H1 (cell line): ENCODE measurements around the gene ITSN1. TPM values are rescaled to one million over a fixed set of nuclear protein-coding genes. Genes with fewer than 3 reads are reported as not detected.
A peak's percentile ranks its signal among the peaks of the same experiment; 100 is the strongest.

ENCODE experiments used
- CTCF ChIA-PET: fragments of 300-600 bp; sonication (Branson Sonifier 250); formaldehyde crosslinking; loops from one replicate; lab custom pipeline; 2021; ENCODE audit not compliant: partially characterized antibody; lab: Charles Lee
- POLR2A ChIA-PET: fragments of 300-600 bp; sonication (Branson Sonifier 250); formaldehyde crosslinking; loops from one replicate; lab custom pipeline; 2021; ENCODE audit warnings: inconsistent platforms; ENCODE audit not compliant: partially characterized antibody; lab: Charles Lee
- DNase-seq, 2 experiments: peaks; one replicate each; pipeline versions ENCODE4 v3.0.0 to v3.0.0-alpha.2; 2010 to 2022; ENCODE audit warnings: low spot score in 2 of 2, low read depth in 1 of 2, mixed read lengths in 1 of 2
- FAIRE-seq: peaks from 2 replicates; lab custom pipeline; 2011; peaks lifted over from hg19 to GRCh38; lab: Jason Lieb, UNC
- H2AFZ ChIP-seq: 2 replicates; pipeline ENCODE4 v1.8.1; 2012; ENCODE audit warnings: low read length, inconsistent platforms
- H2AK5ac ChIP-seq: 2 replicates; pipeline ENCODE4 v1.6.1; 2013; ENCODE audit warnings: low read depth, low read length
- H2BK120ac ChIP-seq: replicated peaks from 2 replicates; pipeline ENCODE3; 2013; ENCODE audit warnings: low read depth, low read length, inconsistent platforms
- H2BK12ac ChIP-seq: 2 replicates; pipeline ENCODE4 v1.6.1; 2013; ENCODE audit warnings: low read depth, low read length
- H2BK15ac ChIP-seq: 2 replicates; pipeline ENCODE4 v1.6.1; 2013; ENCODE audit warnings: low read length
- H2BK20ac ChIP-seq: 2 replicates; pipeline ENCODE4 v1.6.1; 2013; ENCODE audit warnings: low read length
- H2BK5ac ChIP-seq: 2 replicates; pipeline ENCODE4 v1.6.1; 2013; ENCODE audit warnings: low read depth, low read length
- H3K14ac ChIP-seq: 2 replicates; pipeline ENCODE4 v1.6.1; 2013; ENCODE audit warnings: inconsistent platforms; ENCODE audit not compliant: insufficient read length
- H3K18ac ChIP-seq: 2 replicates; pipeline ENCODE4 v1.6.1; 2013; ENCODE audit warnings: low read length; ENCODE audit errors: extremely low read depth
- H3K23ac ChIP-seq: 2 replicates; pipeline ENCODE4 v1.6.1; 2013; ENCODE audit warnings: inconsistent platforms; ENCODE audit not compliant: insufficient read length
- H3K23me2 ChIP-seq: 2 replicates; pipeline ENCODE4 v1.6.1; 2013; ENCODE audit warnings: low read depth, low read length
- H3K27ac ChIP-seq: 2 replicates; pipeline ENCODE4 v1.6.1; 2011; ENCODE audit warnings: low read depth, low read length, inconsistent platforms
- H3K27me3 ChIP-seq, 4 experiments: replicated peaks in 1 of 4; 1 replicate in 1 of 4; 2 replicates in 3 of 4; pipeline versions ENCODE4 v1.6.1 to v1.8.1; 2011 to 2013; ENCODE audit warnings: low read length in 3 of 4, mild to moderate bottlenecking in 3 of 4, inconsistent platforms in 2 of 4, mixed read lengths in 2 of 4, moderate library complexity in 1 of 4; ENCODE audit not compliant: control insufficient read depth in 3 of 4, insufficient read depth in 3 of 4; ENCODE audit errors: extremely low read depth in 1 of 4
- H3K36me3 ChIP-seq, 4 experiments: 2 replicates each; pipeline versions ENCODE4 v1.6.1 to v1.8.1; 2011 to 2013; ENCODE audit warnings: mild to moderate bottlenecking in 4 of 4, low read length in 3 of 4, moderate library complexity in 2 of 4, control low read depth in 1 of 4, inconsistent platforms in 1 of 4; ENCODE audit not compliant: insufficient read depth in 4 of 4, control insufficient read depth in 2 of 4
- H3K4ac ChIP-seq: replicated peaks from 2 replicates; pipeline ENCODE3; 2013; ENCODE audit warnings: low read length, low read depth, mixed read lengths, inconsistent platforms; ENCODE audit not compliant: insufficient read length
- H3K4me1 ChIP-seq, 4 experiments: replicated peaks in 1 of 4; 1 replicate in 1 of 4; 2 replicates in 3 of 4; pipeline versions ENCODE4 v1.6.1 to v1.8.1; 2011 to 2013; ENCODE audit warnings: low read length in 3 of 4, inconsistent platforms in 2 of 4, mixed read lengths in 1 of 4; ENCODE audit not compliant: insufficient read depth in 4 of 4, control insufficient read depth in 3 of 4
- H3K4me2 ChIP-seq, 2 experiments: 2 replicates each; pipeline versions ENCODE4 v1.6.1 to v1.8.1; 2011 to 2013; ENCODE audit warnings: low read depth in 2 of 2, low read length in 2 of 2, control low read depth in 1 of 2, inconsistent platforms in 1 of 2, mild to moderate bottlenecking in 1 of 2; ENCODE audit not compliant: insufficient read depth in 1 of 2
- H3K4me3 ChIP-seq, 4 experiments: fragments of 200-600, 300-600 bp in 1 of 4; sonication (generic), shearing (Covaris generic), sonication (Bioruptor Twin) in 1 of 4; 2 replicates each; pipeline versions ENCODE4 v1.5.1 to v1.8.1; 2011 to 2016; ENCODE audit warnings: low read length in 4 of 4, low read depth in 3 of 4, control low read depth in 2 of 4, inconsistent platforms in 2 of 4, mild to moderate bottlenecking in 2 of 4, mixed read lengths in 1 of 4, moderate library complexity in 1 of 4; ENCODE audit not compliant: insufficient read depth in 2 of 4; ENCODE audit errors: extremely low read depth in 1 of 4
- H3K56ac ChIP-seq: replicated peaks from 2 replicates; pipeline ENCODE3; 2013; ENCODE audit warnings: low read depth, mild to moderate bottlenecking, mixed read lengths, low read length, inconsistent platforms; ENCODE audit not compliant: insufficient read length
- H3K79me1 ChIP-seq: 2 replicates; pipeline ENCODE4 v1.6.1; 2013; ENCODE audit warnings: low read depth, low read length, control low read depth
- H3K79me2 ChIP-seq, 2 experiments: 2 replicates each; pipeline versions ENCODE4 v1.6.1 to v1.8.1; 2012 to 2013; ENCODE audit warnings: low read length in 2 of 2, mild to moderate bottlenecking in 2 of 2, inconsistent platforms in 1 of 2; ENCODE audit not compliant: insufficient read depth in 2 of 2, control insufficient read depth in 1 of 2
- H3K9ac ChIP-seq, 4 experiments: replicated peaks in 1 of 4; 1 replicate in 1 of 4; 2 replicates in 3 of 4; pipeline versions ENCODE4 v1.6.1 to v1.8.1; 2011 to 2013; ENCODE audit warnings: low read depth in 3 of 4, low read length in 3 of 4, control low read depth in 2 of 4, mild to moderate bottlenecking in 2 of 4, moderate library complexity in 2 of 4, inconsistent platforms in 1 of 4; ENCODE audit errors: extremely low read depth in 1 of 4
- H3K9me3 ChIP-seq, 2 experiments: 2 replicates each; pipeline versions ENCODE4 v1.6.1 to v1.8.1; 2012 to 2013; ENCODE audit warnings: mild to moderate bottlenecking in 2 of 2, moderate library complexity in 2 of 2, control low read depth in 1 of 2, inconsistent platforms in 1 of 2, low read depth in 1 of 2, low read length in 1 of 2, mixed read lengths in 1 of 2; ENCODE audit not compliant: insufficient read depth in 2 of 2
- H4K20me1 ChIP-seq, 2 experiments: replicated peaks in 1 of 2; 2 replicates each; pipeline versions ENCODE3 to v1.8.1; 2011 to 2013; ENCODE audit warnings: inconsistent platforms in 2 of 2, low read length in 2 of 2, mild to moderate bottlenecking in 1 of 2; ENCODE audit not compliant: insufficient read depth in 2 of 2, control insufficient read depth in 1 of 2
- H4K5ac ChIP-seq: 2 replicates; pipeline ENCODE4 v1.6.1; 2013; ENCODE audit warnings: low read length, low read depth, mixed read lengths, inconsistent platforms; ENCODE audit not compliant: insufficient read length
- H4K8ac ChIP-seq: 2 replicates; pipeline ENCODE4 v1.8.0; 2013; ENCODE audit warnings: mild to moderate bottlenecking, moderate library complexity, low read length, inconsistent platforms; ENCODE audit not compliant: insufficient read depth; ENCODE audit errors: extremely low read depth
- H4K91ac ChIP-seq: replicated peaks from 2 replicates; pipeline ENCODE3; 2013; ENCODE audit warnings: low read length, mixed read lengths, inconsistent platforms; ENCODE audit not compliant: insufficient read length
- NRF1 ChIP-seq: IDR thresholded peaks from 2 replicates; pipeline ENCODE4 v1.6.1; 2011; ENCODE audit warnings: mild to moderate bottlenecking, low read depth, low read length, improper control_type of control experiment
- WGBS, 2 experiments: shearing (Covaris generic) in 1 of 2; methylation state at CpG; one replicate each; pipeline versions ENCODE4 v1.1.6 to v1.1.7; 2013 to 2015; ENCODE audit warnings: low lambda C conversion rate in 2 of 2, mixed read lengths in 2 of 2, inconsistent platforms in 1 of 2, low coverage in 1 of 2, missing lambda C conversion rate in 1 of 2; ENCODE audit not compliant: insufficient replicate concordance in 2 of 2, insufficient coverage in 1 of 2, insufficient read length in 1 of 2; ENCODE audit errors: extremely low coverage in 1 of 2, missing lambda C conversion rate in 1 of 2; 5-methylcytosine and 5-hydroxymethylcytosine counted together
- polyA plus RNA-seq, 7 experiments: library from polyadenylated mRNA; depleted of rRNA in 3 of 7; stranded (reverse) in 5 of 7; unstranded in 2 of 7; fragments of >200 nt in 5 of 7; fragments of 200-250 nt in 2 of 7; gene quantifications; 1 replicate in 5 of 7; 2 replicates in 1 of 7; 4 replicates in 1 of 7; pipeline versions ENCODE4 v1.2.1 to v1.2.3, GENCODE V29; 2011 to 2013; ENCODE audit warnings: missing spikeins in 2 of 7, mixed read lengths in 2 of 7
- total RNA-seq: library from RNA; stranded (reverse); fragmentation: NEBNext Ultra II Directional; extraction: Animal tissue kit (Norgen Biotek cat#: 25700); gene quantifications from 2 replicates; pipeline ENCODE4 v1.2.1, GENCODE V29; 2021

ITSN1 gene
- total and polyA plus RNA-seq, 2 of the 8 experiments (the other 6 are each of a cell fraction or from before 2014, with no cell fraction given): 60.8 to 78.1 TPM

DNA sequence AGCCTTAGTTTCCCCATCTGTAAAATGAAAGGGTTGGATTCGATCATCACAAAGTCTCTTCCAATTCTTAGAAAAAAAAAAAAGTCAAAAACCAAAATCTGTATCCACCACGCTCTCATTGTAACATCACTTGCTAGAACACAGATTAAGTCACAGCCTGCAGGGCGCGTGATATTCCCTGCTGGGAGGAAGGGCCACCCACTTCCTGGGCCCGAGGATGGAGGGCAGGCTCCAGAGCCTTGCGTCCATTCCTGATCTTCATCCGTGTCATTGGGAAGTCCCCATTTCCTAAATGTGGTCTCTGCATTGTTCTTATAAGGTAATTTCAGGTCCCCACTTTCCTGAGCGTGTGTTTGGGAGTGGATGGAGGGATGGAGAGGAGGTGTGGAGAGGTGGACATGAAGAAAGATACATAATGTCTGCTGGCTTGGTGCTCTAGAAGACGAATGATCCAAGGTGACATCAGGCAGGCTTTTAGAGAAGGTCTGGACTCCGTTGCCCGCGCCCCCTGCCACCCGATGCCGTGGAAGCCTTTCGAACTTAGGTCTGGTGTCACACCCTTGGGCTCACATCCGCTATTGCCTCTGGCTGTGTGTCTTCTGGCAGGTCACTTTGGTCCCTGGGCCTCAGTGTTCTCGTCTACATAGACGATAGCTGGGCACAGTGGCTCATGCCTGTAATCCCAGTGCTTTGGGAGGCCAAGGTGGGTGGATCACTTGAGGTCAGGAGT, 217.2 kb downstream of the ITSN1 start:
- no peak for FAIRE-seq
- Histone ChIP-seq H3K36me3 (no peaks in the 10 kb centered on the region), H3K18ac (no peak overlapping the region; the same call in 1 of the 2 replicates), H2BK12ac (no peak overlapping the region), H3K4me3 (no peak overlapping the region), H4K5ac (no peak overlapping the region), H3K4me2 (no peak overlapping the region), H3K56ac (no peak overlapping the region), H2BK120ac (no peak overlapping the region), H3K27ac (no peak overlapping the region), H4K20me1 (no peaks in the 10 kb centered on the region), H3K9ac (no peak overlapping the region), H2BK5ac (no peak overlapping the region), H3K23me2 (no peaks in the 10 kb centered on the region), H3K4me1 (peaks cover 0 to 16% (median 13%) of the 10 kb centered on the region in 4 experiments; a peak in 5 of 7 replicates), H2AK5ac (no peak overlapping the region), H4K8ac (no peak overlapping the region; the same call in 1 of the 2 replicates), H3K79me1 (no peaks in the 10 kb centered on the region), H2BK15ac (no peak overlapping the region), H3K79me2 (no peaks in the 10 kb centered on the region), H2AFZ (0 out of 2 replicates have a peak overlapping the region, but pooled peaks have one; percentile 91), H3K27me3 (no peaks in the 10 kb centered on the region; a peak in 1 of 7 replicates), H3K9me3 (no peaks in the 10 kb centered on the region), H3K14ac (no peak overlapping the region), H2BK20ac (0 out of 2 replicates have a peak overlapping the region, but pooled peaks have one; percentile 6), H3K4ac (peak overlapping the region; percentile 36), H3K23ac (no peak overlapping the region), H4K91ac (peak overlapping the region; percentile 38)
- no peak for TF ChIP-seq NRF1
- WGBS, 2 experiments: 91% methylated on average over 18 of the region's 18 CpGs; no CpG with 5 or more reads in 1 of the 2 experiments
- POLR2A ChIA-PET: no interaction called here
- CTCF ChIA-PET: interaction anchor here (1.2 to 1.8 kb wide), 2 partner anchors 17 to 33 kb away, joined by 3 to 6 read pairs; no protein-coding TSS in a partner anchor
- no peak for DNase-seq
